Neuron (in vitro differentiated cells): ENCODE measurements around the gene NAT14.
"Not testable (repeated sequence)": the region's sequence is repeated elsewhere in the genome, so short reads cannot be mapped to it uniquely, and the experiment has no call there.

Source experiments
- H2AFZ ChIP-seq: one replicate; pipeline ENCODE4 v1.6.1; 2013; ENCODE audit warnings: low read depth, mild to moderate bottlenecking, inconsistent platforms, low read length, moderate library complexity
- H3K27me3 ChIP-seq: one replicate; pipeline ENCODE4 v1.6.1; 2013; ENCODE audit warnings: low read length; ENCODE audit not compliant: insufficient read depth
- H3K36me3 ChIP-seq: one replicate; pipeline ENCODE4 v1.6.1; 2013; ENCODE audit warnings: low read length; ENCODE audit not compliant: insufficient read depth
- H3K4me1 ChIP-seq: one replicate; pipeline ENCODE4 v1.6.1; 2013; ENCODE audit warnings: low read length; ENCODE audit not compliant: insufficient read depth
- H3K4me3 ChIP-seq: 2 replicates; pipeline ENCODE4 v1.5.1; 2013; ENCODE audit warnings: mild to moderate bottlenecking, low read length, moderate library complexity
- H3K9me3 ChIP-seq: one replicate; pipeline ENCODE4 v1.6.1; 2013; ENCODE audit warnings: low read length

The NAT14 gene

DNA sequence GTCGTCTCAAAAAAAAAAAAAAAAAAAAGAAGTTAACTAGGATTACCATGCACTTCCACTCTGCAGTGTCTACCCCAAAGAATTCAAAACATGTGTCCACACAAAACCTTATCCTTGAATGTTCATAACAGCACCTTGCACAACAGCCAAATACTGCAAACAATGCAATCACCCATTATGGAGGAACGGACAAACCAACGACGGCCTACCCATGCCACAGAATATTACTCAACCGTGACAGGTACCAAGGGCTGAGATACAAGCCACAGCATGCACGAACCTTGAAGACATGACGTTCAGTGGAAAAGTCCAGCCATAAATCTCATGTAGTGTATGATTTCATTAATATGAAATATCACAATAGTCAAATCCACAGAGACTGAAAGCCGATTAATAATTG is 38.9 kb upstream of the NAT14 start:
- Histone ChIP-seq H2AFZ (no peak overlapping the region), H3K27me3 (peaks cover 37% of the 10 kb centered on the region), H3K36me3 (no peaks in the 10 kb centered on the region)

DNA sequence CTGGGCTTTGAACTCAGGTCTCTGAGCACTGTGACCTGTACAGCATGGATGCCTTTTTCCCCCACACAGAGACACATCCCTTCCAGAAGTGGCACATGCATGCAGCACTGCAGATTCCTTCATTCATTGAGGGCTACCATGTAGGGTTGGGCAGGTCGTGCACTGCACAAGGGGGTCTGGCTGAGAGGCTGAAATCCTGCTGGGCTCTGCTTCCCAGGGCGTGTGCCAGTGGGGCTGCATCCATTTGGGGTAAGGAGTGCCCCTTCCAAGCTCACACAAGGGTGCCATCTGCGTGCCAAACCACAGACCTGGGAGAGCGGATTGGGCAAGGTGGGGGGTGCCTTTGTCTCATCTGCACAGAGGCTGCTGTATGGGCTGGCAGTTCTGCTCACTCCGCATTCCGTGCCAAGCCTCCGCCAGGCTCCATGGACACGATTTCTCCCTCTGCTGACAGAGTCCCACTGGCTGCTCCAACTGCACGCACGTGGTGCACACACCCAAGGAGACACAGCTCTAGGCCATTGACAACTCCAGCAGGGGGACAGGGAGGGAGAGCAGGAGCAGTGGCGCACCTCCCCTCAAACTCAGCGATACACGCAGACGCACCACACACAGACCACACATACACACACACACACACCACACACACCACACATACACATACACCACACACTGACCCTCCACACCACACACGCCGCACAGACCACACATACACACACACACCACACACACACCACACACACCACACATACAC is 37.4 kb upstream of the NAT14 start:
- H3K27me3 ChIP-seq, result peaks cover 26% of the 10 kb centered on the region
- H3K9me3 ChIP-seq, result no peaks in the 10 kb centered on the region
- no peaks in the 10 kb centered on the region for H3K36me3 ChIP-seq

More for the DNA sequence above, 38.9 kb upstream of the NAT14 start:
- Histone ChIP-seq H3K4me1 (peaks cover 30% of the 10 kb centered on the region), H3K9me3 (no peaks in the 10 kb centered on the region), H3K4me3 (no peak overlapping the region)

DNA sequence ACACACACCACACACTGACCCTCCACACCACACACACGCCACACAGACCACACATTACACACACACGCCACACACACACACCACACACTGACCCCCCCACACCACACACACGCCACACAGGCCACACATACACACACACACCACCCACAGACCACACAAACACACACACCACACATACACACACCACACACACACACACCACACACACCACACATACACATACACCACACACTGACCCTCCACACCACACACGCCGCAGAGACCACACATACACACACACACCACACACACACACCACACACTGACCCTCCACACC is 36.9 kb upstream of the NAT14 start:
- Histone ChIP-seq H3K27me3 (peaks cover 22% of the 10 kb centered on the region), H3K4me1 (peaks cover 27% of the 10 kb centered on the region)
- H2AFZ ChIP-seq, H3K9me3 ChIP-seq, H3K4me3 ChIP-seq, H3K36me3 ChIP-seq: not testable (repeated sequence)

More for the DNA sequence above, 37.4 kb upstream of the NAT14 start:
- Histone ChIP-seq H3K4me3 (no peak overlapping the region), H3K4me1 (peaks cover 30% of the 10 kb centered on the region), H2AFZ (no peak overlapping the region)

DNA sequence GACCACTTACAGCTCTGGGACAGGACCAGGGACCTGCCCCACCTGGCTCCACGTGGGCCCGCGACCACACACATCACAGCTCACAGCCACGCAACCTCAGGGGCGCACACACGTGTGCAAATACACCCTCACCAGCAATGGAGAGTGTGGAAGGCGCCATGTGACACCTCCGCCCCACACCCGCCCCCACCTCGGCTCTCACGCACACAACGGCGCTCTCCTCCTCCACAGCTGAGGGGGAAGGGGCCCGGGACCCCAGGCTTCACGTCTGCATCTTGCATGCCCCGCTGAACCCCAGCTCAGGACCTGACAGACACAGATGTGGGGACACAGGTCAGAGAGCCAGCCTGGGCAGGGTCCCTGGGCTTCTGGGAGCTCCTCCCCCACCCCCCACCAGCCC is 35.5 kb upstream of the NAT14 start:
- Histone ChIP-seq H3K27me3 (peaks cover 11% of the 10 kb centered on the region), H3K4me1 (peaks cover 21% of the 10 kb centered on the region), H2AFZ (no peak overlapping the region), H3K9me3 (no peaks in the 10 kb centered on the region), H3K36me3 (no peaks in the 10 kb centered on the region), H3K4me3 (no peak overlapping the region)

DNA sequence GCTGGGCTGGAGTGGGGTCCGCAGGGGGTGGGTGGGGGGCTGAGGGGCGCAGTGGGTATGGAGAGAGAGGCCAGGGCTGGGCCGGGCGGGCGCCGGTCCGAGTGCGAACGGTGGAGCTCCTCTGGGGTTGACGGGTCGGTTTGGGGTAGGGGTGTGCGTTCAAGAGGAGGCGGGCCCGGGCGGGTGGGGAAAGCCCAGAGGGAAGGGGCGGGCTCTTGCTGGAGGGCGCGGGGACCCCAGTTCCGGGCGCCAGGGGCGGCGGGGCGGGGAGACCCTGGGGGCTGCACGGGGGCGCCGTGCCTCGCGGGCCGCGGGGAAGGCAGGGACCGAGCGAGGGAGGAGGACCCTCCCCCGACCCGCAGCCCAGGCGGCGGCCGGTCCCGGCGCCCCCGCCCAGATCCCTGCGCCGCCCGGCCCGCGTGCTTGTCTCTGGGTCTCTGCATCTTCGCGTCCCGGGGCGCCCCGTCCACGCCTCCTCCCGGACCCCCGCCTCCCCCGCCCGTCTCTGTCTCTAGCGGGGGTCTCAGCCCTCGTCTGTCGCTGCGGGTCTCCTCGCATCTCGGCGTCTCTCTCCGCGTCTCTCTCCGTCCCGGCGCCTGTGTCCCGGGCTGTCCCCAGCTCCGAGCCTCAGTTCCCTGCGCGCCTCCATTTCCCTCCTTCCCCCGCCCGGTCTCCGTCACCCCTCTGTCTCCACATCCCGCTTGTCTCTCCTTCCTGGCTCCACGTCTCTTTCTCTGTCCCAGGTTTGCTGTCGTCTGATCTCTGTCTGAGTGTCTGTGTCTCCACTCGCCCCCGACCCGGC is 33.6 kb upstream of the NAT14 start:
- peak overlapping the region; percentile 53 for H3K4me3 ChIP-seq
- H2AFZ ChIP-seq, result peak overlapping the region; percentile 64
- no peaks in the 10 kb centered on the region for H3K27me3 ChIP-seq
- peaks cover 21% of the 10 kb centered on the region for H3K4me1 ChIP-seq
- no peaks in the 10 kb centered on the region for H3K9me3 ChIP-seq
- H3K36me3 ChIP-seq, result peaks cover 2% of the 10 kb centered on the region

DNA sequence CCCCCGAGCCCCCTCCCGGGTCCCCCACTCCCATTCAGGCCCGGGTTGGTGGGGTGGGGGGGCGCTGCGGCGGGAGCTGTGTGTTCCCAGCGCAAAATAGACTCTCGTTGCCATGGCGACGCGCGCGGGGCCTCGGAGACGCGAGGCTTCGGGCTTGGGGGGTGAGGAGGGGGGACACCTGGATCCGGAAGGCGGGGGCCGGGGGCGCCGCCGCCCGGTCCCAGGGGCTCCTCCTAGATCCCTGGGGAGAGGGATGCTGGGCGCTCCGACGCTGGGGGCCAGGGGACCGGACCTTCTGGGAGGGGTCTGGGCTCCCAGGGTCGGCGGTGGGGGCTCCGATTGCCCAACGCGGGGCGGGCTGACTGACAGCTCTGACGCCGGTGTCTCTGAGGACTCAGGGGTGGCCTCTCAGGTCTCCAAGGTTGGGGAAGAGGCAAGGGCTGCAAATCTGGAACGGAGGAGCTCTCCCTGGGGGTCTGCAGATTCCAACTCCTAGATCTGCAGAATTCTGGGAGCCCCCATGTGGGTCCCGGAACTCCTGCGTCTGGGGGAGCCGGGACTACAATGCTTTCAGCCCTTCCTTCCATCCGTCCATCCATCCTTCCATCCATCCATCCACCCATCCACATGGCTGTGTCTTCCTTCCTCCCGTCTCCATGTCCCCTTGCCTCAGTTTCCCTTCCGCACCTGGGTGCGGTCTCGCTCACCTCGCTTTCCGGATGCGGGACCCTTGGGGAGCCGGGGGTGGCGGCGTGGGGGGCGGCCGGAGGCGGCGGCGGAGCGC is 32.8 kb upstream of the NAT14 start:
- Histone ChIP-seq H2AFZ (peak overlapping the region; percentile 64), H3K4me1 (peaks cover 21% of the 10 kb centered on the region), H3K9me3 (no peaks in the 10 kb centered on the region), H3K36me3 (peaks cover 2% of the 10 kb centered on the region), H3K27me3 (no peaks in the 10 kb centered on the region), H3K4me3 (peak overlapping the region; percentile 53)

DNA sequence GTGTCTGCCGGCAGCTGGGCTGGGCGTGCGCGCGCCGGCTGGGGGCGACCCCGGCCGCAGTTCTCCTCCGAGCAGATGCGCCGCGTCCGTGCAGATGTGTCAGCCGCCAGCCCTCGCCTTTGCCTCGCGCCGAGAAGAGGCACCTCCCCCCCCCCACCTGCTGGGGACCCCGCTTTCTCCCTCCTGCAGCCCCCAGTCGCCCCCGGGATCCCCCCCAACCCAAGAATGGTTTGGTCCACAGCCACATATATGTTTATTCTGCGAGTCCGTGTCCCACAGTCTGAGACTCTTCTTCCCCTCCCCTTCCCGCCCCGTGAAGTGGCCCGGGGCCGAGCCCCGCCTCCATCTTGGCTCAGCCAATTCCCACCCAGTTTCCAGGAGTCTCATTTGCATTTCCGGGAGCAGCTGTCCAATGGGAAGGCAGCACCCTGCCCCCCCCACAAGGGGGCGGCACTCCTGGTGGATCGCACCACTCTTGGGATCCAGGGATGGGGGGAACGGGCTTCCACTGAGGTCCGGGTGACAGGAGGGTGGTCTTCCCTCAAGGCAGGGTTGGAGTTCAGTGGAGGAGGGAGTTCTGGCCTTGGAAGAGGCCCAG is 32.1 kb upstream of the NAT14 start:
- no peaks in the 10 kb centered on the region for H3K27me3 ChIP-seq
- H3K9me3 ChIP-seq, result no peaks in the 10 kb centered on the region
- no peak overlapping the region for H3K4me3 ChIP-seq
- H3K36me3 ChIP-seq, result peaks cover 2% of the 10 kb centered on the region
- peaks cover 21% of the 10 kb centered on the region for H3K4me1 ChIP-seq
- no peak overlapping the region for H2AFZ ChIP-seq

DNA sequence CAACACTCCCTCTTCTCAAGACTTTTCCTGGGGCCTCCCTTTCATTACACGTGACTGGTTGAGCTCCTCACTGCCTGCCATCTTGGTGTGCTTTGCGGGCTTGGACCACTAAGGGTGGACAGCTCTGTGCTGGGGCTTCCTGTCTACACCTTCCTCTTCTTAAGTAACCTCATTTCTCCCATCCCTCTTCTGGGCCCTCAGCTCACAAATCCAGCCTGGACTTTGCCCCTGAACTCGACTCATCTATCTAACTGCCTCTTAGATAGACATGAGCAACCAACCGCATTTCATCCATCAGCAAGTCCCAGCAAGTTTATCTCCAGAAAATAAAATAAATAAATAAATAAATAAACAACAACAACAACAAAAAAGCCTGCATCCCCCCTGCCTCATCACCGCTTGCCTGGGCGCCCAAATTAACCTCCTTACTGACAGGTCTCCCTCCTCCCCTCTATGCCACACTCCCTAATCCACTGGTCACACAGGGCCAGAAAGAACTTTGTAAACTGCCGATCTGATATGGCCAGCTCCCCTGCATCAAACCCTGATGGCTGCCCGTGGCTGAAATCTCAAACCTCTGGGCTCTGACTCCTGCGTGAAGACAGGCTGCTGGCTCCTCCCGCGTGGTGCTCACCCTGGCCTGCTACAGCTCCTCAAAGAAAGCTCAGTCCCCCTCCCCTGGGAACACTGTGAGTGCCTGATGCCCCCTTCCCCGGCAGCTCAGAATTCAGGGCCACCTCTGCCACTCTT is 31.3 kb upstream of the NAT14 start:
- Histone ChIP-seq H3K36me3 (peaks cover 2% of the 10 kb centered on the region), H3K4me1 (peaks cover 25% of the 10 kb centered on the region), H3K9me3 (no peaks in the 10 kb centered on the region), H2AFZ (no peak overlapping the region), H3K4me3 (no peak overlapping the region), H3K27me3 (no peaks in the 10 kb centered on the region)

DNA sequence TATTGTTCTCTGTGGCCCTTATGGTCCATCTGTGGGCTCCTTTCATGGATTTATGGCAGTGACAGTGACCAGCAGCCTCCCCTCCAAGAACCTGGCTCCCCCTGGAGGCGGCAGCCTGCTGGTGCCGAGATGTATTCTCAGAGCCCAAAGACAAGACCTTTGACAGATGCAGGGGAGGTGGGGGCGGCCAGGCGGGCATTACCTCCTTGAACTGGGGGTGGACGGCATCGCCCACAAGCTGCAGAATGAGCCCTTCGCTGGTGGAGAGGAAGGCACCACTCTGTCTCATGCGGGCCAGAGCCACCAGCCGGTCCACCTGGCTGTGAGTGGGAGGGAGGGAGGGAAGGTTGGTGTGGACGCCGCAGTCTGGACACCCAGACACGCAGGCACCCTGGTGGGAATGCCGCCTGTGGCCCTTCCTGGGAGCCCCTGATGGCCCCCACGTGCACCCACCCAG is 30.2 kb upstream of the NAT14 start:
- Histone ChIP-seq H3K4me3 (no peak overlapping the region), H3K36me3 (peaks cover 2% of the 10 kb centered on the region), H3K9me3 (no peaks in the 10 kb centered on the region), H3K4me1 (peaks cover 26% of the 10 kb centered on the region), H3K27me3 (no peaks in the 10 kb centered on the region), H2AFZ (no peak overlapping the region)

DNA sequence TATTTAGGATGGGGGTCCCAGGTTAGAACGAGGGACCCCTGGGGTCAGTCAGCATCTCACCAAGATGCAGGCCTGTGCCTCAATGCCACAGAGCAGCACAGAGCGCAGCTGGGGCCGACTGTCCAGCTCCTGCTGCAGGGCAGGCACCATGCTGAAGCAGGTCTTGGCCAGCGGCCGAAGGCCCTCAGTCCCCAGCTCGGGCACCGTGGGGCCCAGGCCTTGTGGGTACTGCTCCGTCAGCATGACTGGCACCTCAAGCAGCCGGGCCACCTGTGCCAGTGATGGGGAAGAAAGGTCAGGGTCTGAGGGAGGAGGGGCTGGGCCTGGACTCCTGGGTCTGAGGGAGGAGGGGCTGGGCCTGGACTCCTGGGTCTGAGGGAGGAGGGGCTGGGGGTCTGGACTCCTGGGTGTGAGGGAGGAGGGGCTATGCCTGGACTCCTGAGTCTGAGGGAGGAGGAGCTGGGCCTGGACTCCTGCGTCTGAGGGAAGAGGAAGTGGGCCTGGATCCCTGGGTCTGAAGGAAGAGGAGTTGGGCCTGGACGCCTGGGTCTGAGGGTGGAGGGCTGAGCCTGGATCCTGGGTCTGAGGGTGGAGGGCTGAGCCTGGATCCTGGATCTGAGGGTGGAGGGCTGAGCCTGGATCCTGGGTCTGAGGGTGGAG is 29.3 kb upstream of the NAT14 start:
- Histone ChIP-seq H3K4me3 (no peak overlapping the region), H3K36me3 (peaks cover 2% of the 10 kb centered on the region), H3K27me3 (no peaks in the 10 kb centered on the region), H3K9me3 (no peaks in the 10 kb centered on the region), H2AFZ (no peak overlapping the region), H3K4me1 (peaks cover 30% of the 10 kb centered on the region)

DNA sequence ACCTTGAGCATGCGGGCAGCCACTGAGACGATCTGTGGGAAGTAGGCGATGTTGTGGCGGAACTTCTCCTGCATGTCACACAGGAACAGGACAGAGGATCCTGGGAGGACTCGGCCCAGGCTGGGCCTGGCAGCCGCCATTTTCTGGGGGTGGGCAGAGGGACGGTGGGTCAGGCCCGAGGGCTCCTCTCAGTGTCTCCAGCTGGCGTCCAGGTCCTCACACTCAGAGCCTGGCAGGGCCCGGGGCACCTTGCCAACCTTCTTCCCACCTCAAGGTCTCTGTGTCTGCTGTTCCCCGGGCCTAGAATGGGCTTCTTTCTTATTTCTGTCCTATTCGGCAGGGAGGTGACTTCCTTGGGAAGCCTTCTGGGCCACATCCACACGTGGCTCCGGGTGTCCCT is 28.6 kb upstream of the NAT14 start:
- Histone ChIP-seq H3K36me3 (peaks cover 2% of the 10 kb centered on the region), H3K27me3 (no peaks in the 10 kb centered on the region), H3K4me3 (no peak overlapping the region), H2AFZ (no peak overlapping the region), H3K9me3 (no peaks in the 10 kb centered on the region), H3K4me1 (peaks cover 32% of the 10 kb centered on the region)
